ENCODE measurements around the gene CHD1.
"Not testable (repeated sequence)": the region's sequence is repeated elsewhere in the genome, so short reads cannot be mapped to it uniquely, and the experiment has no call there.

The CHD1 gene

DNA sequence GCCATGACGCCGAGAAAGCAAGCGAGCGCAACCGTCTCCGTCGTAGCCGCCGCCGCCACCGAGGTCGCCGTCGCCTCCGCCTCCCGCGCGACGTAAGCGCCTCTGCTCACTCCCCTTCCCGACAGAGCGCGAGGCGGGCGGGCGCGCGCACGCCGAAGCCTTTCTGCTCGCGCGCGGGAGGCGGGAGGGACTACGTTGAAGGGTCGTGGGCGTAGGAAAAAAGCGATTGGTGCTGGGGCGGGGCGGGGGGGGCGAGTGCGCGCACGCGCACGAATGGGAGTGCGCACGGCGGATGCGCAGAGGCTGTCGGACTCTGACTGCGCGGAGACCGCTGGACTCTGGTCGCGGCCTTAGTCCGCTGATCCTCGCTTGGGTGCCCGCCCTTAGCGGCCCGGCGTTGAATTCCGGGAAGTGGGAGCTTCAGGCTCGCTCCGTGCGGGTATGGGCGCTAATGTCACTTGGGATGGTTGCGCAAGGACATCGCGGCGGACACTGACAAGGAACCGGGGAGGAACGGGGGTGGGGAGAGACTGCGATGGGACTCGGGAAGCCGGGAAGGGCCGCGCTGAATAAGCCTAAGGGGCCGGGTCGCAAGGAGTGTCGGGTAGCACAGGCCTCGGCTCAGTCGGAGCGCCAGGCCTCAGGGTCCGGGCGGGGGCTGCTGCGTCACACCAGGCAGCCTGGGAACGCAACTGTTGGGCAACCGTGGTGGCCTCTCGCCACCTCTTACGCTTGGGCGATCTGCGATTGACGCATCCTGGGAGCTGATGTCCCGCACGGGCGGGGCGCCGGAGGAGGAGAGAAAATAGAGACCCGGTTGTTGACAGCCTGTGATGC, at the start of gene CHD1:
CHD1 (minus strand) TSS at position 135 of the 837 bp plus-strand sequence. CDS start 2,621 bp downstream, outside the sequence.
- peak; percentile 98 for DNase-seq

DNA sequence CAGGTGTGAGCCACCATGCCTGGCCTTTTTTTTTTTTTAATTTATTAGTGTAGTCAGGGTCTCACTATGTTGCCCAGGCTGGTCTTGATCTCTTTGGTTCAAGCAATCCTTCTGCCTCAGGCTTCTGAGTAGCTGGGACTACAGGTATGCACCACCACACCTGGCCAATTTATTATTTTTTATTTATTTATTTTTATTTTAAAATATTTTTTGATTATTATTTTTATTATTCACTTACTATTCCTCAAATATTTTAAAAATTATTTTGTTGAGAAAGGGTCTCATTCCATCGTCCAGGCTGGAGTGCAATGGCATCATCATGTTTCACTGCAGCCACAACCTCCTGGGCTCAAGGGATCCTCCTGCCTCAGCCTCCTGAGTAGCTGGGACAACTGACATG, 49.7 kb upstream of the CHD1 start:
- DNase-seq: no peak

DNA sequence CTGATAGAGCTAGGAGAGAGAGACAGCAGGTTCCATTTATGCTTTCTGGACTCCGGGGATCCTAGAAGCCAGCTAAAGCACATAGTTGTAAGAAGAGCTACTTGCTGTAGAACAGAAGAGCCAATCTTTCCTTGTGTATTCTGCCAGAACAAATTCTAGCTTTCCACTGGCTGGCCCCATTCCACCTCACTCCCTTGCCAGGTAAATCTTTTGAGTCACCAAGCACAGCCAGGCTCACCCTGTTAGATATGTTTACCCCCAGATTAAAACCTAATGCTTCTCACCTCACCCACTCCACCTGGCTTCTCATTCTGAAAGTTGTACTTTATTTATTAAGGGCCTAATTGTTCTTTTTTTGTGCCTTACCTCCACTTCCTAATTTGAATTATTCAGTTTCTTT, 48.9 kb upstream of the CHD1 start:
- peak; percentile 32 for DNase-seq

DNA sequence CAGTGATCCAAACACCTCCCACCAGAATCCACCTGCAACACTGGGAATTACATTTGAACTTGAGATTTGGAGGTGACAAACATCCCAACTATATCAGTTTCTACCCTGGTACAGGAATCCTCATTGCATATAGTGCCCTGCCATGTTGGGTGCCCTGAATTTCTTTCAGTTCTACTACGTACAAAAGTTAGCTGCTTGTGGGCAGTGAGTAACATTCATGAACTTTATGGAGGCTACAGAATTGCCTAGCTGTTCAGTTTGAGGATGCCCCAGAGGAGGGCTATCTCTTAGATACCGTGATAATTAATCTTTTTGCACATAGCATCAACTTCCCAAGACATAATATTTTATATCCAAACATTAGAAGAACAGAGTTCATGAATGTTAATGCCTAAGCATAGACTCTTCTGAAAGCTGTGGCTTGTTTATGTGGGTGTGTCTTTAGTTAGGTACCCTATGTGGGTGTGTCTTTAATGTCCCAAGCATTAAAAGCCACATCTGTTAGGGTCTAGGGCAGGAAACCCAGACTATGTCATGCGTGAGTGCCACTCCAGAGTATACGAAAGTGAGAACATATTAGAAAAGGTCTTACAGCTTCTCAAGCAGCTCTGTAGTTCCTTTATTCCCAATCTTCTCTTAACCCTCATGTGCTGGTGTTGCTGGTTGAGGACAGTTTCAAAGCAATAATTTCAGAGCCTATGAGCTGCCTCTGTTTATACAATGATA, 47.0 kb upstream of the CHD1 start:
- no peak for DNase-seq

DNA sequence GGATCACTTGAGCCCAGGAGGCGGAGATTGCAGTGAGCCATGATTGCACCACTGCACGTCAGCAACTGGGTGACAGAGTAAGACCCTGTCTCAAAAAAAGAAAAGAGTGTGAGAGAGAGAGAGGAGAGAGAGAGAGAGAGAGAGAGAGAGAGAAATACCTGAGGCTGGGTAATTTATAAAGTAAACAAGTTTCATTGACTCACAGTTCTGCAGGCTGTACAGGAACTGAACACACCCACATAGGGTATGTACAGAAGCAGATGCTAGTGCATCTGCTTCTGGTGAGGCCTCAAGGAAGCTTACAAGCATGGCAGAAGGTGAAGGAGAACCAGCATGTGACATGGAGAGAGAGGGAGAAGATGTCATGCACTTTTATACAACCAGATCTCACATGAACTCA, 46.4 kb upstream of the CHD1 start:
- DNase-seq: no peak

DNA sequence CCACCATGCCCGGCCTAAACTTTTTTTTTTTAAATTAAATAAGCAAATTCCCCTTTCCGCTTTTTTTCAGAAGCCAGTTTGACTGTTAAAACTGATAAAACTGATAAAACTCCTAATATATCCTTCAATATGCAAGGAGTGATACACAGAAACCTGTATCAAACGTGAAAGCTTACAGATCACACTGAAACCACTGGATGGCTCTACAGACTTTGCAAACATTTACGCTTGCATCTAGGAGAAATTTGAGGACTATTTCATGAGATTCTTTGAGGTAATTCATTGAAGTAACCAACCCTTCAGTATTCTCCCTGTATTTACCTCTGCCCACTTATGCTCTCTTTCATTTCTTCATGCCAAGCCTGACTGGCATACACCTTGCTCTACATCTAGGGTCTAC, 40.6 kb upstream of the CHD1 start:
- DNase-seq: no peak

DNA sequence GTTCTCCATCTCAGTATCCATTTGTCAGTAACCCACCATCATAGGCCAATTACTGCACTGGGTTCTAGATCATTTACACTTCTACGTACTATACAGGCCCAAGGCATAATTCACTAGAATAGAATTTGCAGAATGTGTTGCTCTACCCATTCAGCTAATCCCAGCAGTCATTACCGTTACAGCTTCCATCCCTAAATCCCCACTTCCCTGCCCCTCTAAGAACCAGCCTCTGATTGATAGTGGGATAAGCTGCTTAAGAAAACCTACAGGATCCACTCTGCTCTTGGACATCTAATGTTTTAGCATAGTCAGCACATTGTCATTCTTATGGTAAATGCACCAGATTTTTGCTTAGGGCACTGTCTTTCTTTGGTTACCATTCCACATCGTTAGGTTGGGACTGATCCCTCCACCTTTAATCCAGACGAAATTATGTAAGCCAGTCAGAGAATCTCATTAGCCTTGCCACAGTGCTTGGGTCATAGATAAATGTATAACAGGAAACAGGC, 39.3 kb upstream of the CHD1 start:
- DNase-seq: no peak

DNA sequence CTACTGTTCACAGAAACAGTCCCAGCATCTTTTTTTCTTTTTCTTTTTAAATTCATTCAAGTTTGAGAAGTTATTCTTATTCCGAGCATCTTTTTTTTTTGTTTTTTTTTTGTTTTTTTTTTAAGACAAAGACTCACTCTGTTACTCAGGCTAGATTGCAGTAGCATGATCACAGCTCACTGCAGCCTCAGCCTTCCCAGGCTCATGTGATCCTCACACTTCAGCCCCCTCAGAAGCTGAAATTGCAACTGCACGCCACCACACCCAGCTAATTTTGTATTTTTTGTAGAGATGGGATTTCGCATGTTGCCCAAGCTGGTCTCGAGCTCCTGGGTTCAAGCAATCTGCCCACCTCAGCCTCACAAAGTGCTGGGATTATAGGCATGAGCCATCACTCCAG, 36.4 kb upstream of the CHD1 start:
- DNase-seq: no peak

DNA sequence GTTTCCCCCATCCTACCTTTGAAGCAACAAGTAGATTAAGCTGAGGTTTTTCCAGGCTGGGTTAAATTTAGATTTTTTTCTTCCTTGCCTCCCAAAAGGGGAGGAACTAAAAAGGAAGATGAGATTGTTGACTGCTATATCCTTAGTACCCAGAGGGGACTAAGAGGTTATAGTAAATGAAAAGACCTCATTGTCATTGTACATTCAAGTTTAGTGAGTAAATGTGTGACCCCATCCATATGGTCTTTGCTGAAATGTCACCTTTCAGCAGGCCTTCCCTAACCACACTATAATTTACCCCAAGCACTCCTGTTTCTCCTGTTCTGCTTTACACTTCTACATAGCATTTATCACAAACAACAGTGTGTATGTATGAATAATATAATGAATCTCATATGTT, 35.8 kb upstream of the CHD1 start:
- DNase-seq: no peak

DNA sequence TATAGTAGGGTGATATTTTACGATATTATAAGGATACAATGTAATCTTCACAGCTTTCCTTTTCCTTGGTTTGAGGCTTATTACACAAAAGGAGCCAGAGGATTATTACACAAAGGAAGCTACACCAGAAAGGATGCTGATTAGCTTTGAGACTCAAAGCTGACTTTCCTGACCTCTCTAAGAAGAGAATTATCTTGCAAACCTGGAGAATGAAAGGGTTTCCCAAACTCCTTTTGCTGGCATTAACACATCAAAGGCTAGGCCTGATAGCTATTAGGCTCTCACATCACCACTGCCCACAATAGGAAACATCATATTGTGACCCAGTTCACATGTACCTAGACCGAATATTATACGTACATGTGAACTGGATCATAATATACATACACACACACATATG, 34.2 kb upstream of the CHD1 start:
- no peak for DNase-seq

DNA sequence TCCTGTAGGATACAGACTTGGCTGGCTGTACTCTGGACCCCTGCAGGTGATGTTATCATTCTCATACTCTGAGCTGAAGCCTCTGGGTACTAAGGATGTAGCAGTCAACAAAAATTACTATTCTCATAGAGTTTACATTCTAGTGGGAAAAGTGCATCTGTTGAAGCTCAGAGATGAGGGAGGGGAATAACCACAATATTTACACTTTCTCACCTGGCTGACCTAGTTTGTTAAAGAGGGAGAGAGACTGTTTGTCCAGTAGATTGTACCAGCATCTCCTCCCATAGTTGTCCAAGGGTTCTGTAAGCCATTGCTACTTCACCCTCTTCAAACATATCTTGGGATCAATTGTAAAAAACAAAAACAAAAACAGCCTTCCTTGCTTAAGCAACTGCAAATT, 33.8 kb upstream of the CHD1 start:
- no peak for DNase-seq

DNA sequence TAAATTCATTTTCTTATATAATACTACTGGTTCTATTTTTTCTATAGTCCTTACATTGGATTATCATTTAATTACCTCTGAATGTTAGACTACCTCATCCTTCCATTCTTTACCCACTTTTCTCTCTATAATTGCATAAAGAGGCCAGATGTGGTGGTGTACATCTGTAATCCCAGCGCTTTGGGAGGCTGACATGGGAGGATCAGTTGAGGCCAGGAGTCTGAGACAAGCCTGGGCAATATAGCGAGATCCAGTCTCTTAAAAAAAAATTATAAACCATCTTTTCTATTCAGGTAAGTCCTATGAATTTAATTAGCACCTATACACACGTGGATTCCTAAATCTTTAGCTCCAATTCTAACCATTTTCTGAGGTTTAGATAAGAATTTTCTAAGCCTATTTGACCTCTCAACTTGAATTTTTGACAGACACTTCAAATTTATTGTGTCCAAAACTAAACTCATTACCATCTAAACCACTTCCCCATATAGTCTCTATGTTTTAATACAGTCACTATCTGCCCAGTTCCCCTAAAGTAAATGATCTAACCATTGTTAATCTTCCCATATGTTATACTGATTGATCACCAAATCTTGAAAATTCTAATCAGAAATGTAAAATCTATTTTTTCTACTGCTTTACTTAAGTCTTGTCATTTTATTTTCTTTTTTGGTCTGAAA, 33.0 kb upstream of the CHD1 start:
- DNase-seq: no peak

DNA sequence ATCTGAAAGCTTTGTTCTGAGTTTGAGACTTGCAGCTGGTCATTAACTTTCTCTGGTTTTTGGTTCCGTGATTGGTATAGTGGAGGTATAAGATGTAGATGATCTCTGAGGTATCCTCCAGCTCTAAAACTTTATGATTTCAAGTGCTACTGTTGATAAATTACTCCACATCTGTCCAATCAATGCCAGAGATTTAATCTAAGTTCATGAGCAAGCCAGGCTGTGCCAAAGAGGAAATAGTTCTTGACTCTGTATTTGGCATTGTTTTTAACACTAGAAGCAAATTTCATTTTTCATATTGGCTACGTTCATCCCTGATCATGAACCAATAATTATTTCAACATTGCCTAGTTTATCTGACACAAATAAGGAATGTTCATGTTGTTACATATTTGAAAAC, 28.5 kb upstream of the CHD1 start:
- no peak for DNase-seq

DNA sequence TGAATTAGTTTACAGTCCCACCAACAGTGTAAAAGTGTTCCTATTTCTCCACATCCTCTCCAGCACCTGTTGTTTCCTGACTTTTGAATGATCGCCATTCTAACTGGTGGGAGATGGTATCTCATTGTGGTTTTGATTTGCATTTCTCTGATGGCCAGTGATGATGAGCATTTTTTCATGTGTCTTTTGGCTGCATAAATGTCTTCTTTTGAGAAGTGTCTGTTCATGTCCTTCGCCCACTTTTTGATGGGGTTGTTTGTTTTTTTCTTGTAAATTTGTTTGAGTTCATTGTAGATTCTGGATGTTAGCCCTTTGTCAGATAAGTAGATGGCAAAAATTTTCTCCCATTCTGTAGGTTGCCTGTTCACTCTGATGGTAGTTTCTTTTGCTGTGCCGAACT, 27.1 kb upstream of the CHD1 start:
- DNase-seq: not testable (repeated sequence)

DNA sequence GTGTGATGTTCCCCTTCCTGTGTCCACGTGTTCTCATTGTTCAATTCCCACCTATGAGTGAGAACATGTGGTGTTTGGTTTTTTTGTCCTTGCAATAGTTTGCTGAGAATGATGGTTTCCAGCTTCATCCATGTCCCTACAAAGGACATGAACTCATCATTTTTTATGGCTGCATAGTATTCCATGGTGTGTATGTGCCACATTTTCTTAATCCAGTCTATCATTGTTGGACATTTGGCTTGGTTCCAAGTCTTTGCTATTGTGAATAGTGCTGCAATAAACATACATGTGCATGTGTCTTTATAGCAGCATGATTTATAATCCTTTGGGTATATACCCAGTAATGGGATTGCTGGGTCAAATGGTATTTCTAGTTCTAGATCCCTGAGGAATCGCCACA, 26.7 kb upstream of the CHD1 start:
- not testable (repeated sequence) for DNase-seq

DNA sequence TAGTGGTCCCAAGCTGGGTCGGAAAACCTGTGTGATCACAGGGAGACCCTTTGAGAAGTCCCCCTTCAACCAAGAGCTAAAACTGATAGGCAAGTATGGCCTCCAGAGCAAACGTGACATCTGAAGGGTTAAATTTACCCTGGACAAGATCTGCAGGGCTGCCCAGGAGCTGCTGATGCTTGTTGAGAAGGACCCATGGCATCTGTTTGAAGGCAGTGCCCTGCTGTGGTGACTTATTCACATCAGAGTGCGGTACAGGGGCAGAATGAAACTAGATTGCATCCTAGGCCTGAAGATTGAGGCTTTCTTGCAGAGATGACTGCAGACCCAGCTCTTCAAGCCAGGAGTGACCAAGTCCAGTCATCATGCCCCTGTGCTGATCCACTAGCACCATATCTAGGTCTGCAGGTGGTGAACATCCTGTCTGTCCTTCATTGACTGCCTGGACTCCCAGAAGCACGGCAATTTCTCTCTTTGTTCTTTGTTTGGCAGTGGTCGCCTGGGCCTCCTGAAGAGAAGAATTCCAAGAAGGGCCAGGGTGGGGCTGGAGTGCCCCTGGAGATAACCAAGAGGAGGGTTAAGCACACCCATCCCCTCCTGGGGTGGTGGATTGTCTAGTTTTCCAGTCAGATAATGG, 25.7 kb upstream of the CHD1 start:
- no peak for DNase-seq

DNA sequence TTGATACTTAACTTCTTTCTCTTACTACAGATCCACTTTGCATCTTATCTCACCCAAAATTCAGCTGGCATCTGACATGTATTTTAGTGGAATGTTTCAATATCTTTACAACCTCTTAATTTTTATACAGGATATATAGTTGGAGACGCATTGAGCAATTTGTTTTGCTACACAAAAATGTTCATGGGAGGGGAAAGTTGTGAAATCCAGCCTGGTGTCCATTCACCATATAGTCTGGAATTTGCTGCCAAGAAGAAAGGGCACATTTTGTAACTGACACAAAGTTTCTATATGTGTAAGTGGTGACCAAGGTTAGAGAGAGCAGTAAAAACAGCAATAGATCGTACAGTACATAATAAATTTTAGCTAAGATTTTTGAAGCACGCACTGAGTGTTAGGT, 14.0 kb upstream of the CHD1 start:
- DNase-seq: no peak

DNA sequence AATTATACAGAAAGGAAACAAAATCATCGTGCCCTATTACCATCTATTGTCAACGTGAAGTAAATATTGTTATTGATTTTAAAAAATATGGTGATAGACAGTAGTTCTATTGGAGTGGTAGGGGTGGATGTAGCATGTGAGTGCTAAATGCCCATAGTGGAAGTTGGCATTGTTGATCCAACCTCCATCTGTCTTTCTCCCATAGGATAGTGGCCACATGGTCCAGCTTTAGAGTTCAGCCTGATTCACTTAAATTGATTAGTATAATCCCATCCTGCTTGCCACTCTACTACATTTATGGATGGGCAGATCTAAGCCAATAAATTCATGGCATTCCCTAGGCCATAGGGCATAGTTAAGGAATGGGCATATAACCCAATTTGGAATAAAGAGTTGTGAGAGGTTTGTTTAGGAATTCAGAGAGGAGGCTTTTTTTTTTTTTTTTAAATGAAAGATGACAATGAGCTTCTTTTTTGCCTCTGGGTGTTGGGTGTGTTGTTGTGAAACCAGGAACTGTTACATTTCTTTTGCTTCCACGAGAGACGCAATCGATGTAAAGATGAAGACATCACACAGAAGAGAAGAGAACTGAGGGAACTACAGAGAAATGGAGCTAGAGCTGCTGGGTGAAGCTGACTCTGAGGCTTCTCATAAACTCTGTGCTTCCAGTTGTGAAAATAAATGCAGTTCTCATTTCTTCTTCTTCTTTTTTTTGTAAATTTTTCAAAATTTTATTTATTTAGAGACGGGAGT, 12.5 kb upstream of the CHD1 start:
- DNase-seq: no peak

DNA sequence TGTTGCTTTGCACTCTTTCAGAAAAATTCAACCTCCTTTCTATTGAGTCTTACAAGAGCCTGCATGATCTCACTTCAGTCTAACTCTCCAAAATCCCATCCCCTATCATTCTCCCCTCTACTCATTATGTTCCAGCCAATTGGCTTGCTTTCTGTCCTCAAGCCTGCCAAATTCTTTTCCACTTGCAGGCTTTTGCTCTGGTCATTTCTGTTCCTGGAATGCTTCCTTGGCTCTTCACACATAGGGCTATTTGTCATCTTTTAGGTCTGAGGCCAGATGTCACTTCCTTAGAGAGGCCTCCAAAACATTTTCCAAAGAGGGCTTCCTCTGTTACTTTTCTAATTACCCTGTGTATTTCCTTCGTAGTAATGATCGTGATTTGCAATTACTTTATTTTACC, 11.8 kb upstream of the CHD1 start:
- peak; percentile 73 for DNase-seq

DNA sequence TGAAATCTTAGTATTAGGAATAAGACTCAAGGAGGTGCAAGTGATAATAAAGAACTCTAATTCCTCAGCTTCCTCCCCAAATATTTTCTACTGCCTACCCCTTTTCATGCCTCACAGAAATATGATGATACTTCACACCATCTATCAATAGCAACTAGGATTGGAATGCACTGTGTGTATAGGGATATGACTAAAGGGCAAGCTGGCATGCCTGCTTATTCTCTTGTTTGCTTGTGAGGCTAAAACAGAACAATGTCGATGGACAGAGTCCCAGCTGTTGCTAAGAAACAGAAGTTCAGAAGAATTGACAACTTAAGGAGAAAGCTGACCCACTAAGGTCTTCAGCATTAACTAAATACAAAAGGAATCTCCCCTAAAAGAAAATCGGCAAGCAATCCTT, 9.7 kb upstream of the CHD1 start:
- no peak for DNase-seq

DNA sequence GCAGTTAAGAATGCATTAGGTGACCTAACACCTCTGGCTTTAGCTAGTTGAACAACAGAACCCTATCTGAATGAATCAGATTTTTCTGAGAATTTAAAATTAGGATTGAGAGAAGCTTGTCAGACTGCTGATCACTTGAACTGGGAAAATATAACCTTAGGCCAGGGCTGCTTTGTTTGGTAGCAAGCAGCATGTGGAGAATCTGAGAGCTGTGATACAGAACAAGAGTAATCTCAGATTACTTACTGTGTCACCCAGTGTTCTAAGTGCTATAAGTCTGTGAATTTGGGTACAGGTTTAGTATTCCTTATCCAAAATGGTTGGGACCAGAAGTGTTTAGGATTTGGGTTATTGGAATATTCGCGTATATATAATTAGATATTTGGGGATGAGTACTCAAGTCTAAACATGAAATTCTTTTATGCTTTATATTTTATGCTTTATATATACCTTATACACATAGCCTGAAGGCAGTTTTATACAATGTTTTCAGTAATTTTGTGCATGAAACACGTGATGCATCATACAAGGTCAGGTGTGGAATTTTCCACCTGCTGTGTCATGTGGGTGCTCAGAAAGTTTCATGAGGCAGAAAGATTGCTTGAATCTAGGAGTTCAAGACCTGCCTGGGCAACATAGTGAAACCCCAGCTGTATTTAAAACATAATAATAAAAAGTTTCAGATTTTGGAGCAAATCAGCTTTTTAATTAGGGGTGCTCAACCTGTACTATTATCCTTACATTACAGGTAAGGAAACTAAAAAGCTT, 8.3 kb upstream of the CHD1 start:
- DNase-seq: no peak

DNA sequence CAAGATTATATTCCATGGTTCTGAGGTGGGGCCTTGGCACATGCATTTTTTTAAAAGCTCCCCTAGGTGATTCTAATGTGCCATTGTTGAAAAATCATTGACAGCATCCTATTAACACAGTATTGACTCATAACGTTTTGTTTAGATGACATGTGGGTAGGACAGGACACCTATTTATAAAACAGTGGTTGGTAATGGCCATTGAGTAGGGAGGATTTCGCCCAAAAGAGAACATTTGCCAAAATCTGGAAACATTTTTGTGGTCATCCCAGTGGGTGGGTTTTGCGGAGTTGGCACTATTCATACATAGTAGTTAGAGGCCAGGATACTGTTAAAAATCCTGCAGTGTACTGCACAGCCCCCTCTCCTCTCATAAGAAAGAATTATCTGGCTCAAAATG, 6.4 kb upstream of the CHD1 start:
- peak; percentile 29 for DNase-seq

Data from right hindlimb (tissue), 1 donor.